Loucy (cell line): ENCODE results near the gene USP21.

Experiments used
- H2AFZ ChIP-seq: fragments of 200-600 bp; sonication (generic); 2 replicates; pipeline ENCODE4 v1.6.0; 2016; ENCODE audit warnings: antibody characterized with exemption, mild to moderate bottlenecking, low read length, moderate library complexity
- H3F3A ChIP-seq: fragments of 200-600 bp; 2 replicates; pipeline ENCODE4 v1.6.0; 2016; ENCODE audit warnings: antibody characterized with exemption, low read depth, mild to moderate bottlenecking
- H3K27me3 ChIP-seq: fragments of 200-600 bp; sonication (generic); 2 replicates; pipeline ENCODE4 v1.6.1; 2014; ENCODE audit warnings: low read length, mild to moderate bottlenecking; ENCODE audit not compliant: insufficient read depth, poor library complexity, severe bottlenecking
- H3K36me3 ChIP-seq: fragments of 200-600 bp; sonication (generic); 2 replicates; pipeline ENCODE4 v1.6.1; 2016; ENCODE audit warnings: low read length; ENCODE audit not compliant: insufficient read depth
- H3K4me1 ChIP-seq: fragments of 200-600 bp; sonication (generic); 2 replicates; pipeline ENCODE4 v1.5.1; 2014; ENCODE audit warnings: low read length, mild to moderate bottlenecking; ENCODE audit not compliant: insufficient read depth, poor library complexity, severe bottlenecking
- H3K4me2 ChIP-seq: fragments of 200-600 bp; sonication (generic); 2 replicates; pipeline ENCODE4 v1.6.0; 2014; ENCODE audit warnings: antibody characterized with exemption, low read length, low read depth, mild to moderate bottlenecking; ENCODE audit not compliant: poor library complexity, severe bottlenecking
- H3K4me3 ChIP-seq: fragments of 200-600 bp; sonication (generic); 2 replicates; pipeline ENCODE4 v1.5.1; 2014; ENCODE audit warnings: low read length, mild to moderate bottlenecking, mixed read lengths; ENCODE audit not compliant: poor library complexity, severe bottlenecking
- H3K79me2 ChIP-seq: fragments of 200-600 bp; sonication (generic); 2 replicates; pipeline ENCODE4 v1.6.1; 2014; ENCODE audit warnings: low read length; ENCODE audit not compliant: insufficient read depth
- H3K9ac ChIP-seq: fragments of 200-600 bp; sonication (generic); 2 replicates; pipeline ENCODE4 v1.6.0; 2014; ENCODE audit warnings: mild to moderate bottlenecking, low read depth, low read length, moderate library complexity; ENCODE audit not compliant: poor library complexity, severe bottlenecking
- H3K9me2 ChIP-seq: fragments of 200-600 bp; sonication (generic); replicated peaks from 2 replicates; pipeline ENCODE4 v1.6.1; 2016; ENCODE audit warnings: low read depth, low read length, mixed read lengths
- H3K9me3 ChIP-seq: fragments of 200-600 bp; sonication (generic); 2 replicates; pipeline ENCODE4 v1.6.1; 2014; ENCODE audit warnings: mild to moderate bottlenecking, antibody characterized with exemption, low read length, low read depth; ENCODE audit not compliant: insufficient read depth
- H4K20me1 ChIP-seq: fragments of 200-600 bp; sonication (generic); 2 replicates; pipeline ENCODE4 v1.6.0; 2014; ENCODE audit warnings: antibody characterized with exemption, low read length, mild to moderate bottlenecking; ENCODE audit not compliant: insufficient read depth, poor library complexity, severe bottlenecking
- CTCF ChIP-seq: fragments of 200-600 bp; sonication (generic); conservative IDR thresholded peaks from 2 replicates; pipeline ENCODE4 v1.5.1; 2014; ENCODE audit warnings: mild to moderate bottlenecking, antibody characterized with exemption, low read length
- EZH2phosphoT487 ChIP-seq: fragments of 200-600 bp; IDR thresholded peaks from 2 replicates; pipeline ENCODE4 v1.6.1; 2018; ENCODE audit warnings: antibody characterized with exemption, mild to moderate bottlenecking, moderate library complexity, borderline replicate concordance

The USP21 gene

GRCh38 chr1:161198897-161199431 is 39.7 kb downstream of the USP21 start, which contains the start of gene ADAMTS4:
TSS of gene ADAMTS4 (minus strand) at chr1:161199054. CDS start at chr1:161198627, 427 bp downstream.
- Histone ChIP-seq H4K20me1 (no peaks in the 10 kb centered on the region), H3K79me2 (peaks cover 18% of the 10 kb centered on the region), H3K4me3 (no peak within 1 kb of the TSS), H3K27me3 (no peaks in the 10 kb centered on the region), H2AFZ (no peak within 1 kb of the TSS; the same call in 1 of the 2 replicates), H3K36me3 (no peaks in the 10 kb centered on the region), H3K9me2 (no peaks in the 10 kb centered on the region), H3K9me3 (no peaks in the 10 kb centered on the region), H3K4me2 (no peak within 1 kb of the TSS), H3K9ac (no peak within 1 kb of the TSS), H3K4me1 (peaks cover 25% of the 10 kb centered on the region), H3F3A (no peaks in the 10 kb centered on the region)
- TF ChIP-seq CTCF: no peak
- TF ChIP-seq EZH2phosphoT487: no peak

DNA sequence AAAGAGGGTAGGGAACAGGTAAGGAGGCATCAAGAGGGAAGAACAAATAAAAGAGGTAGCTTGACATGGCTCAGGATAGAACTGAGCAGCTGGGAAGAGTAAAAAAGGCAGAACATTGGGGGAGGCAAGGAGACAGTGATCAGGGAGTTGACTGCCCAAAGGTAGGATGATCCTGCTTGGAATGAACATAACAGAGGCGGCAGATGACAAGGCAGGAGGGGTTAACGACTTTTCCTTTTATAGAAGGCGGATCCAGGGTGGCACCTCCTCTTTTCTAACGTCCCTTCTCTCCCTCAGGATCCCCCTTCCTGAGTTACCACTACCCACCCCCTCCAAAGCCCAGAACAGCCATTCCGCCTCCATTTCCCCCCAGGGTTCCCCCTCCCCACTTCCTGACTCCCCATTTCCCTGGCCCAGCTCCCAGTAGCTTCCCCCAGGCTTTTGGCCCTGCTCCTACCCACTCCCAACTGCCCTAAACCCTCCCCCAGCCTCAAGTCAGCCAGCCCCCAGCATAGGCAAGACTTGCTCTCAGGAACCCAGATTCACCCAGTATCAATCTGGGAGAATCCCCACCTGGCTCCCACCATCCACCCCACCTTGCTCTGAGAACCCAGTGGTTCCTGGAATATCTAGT is 40.3 kb downstream of the USP21 start:
- Histone ChIP-seq H3K9me2 (no peaks in the 10 kb centered on the region), H3K4me1 (peaks cover 27% of the 10 kb centered on the region), H3K79me2 (peaks cover 24% of the 10 kb centered on the region), H3F3A (no peaks in the 10 kb centered on the region), H3K4me3 (no peak overlapping the region), H4K20me1 (no peaks in the 10 kb centered on the region), H3K9me3 (no peaks in the 10 kb centered on the region), H3K27me3 (no peaks in the 10 kb centered on the region), H2AFZ (no peak overlapping the region), H3K9ac (no peak overlapping the region), H3K4me2 (no peak overlapping the region), H3K36me3 (no peaks in the 10 kb centered on the region)
- TF ChIP-seq EZH2phosphoT487: no peak
- TF ChIP-seq CTCF: no peak

- peaks cover 27% of the 10 kb centered on the region for H3K79me2 ChIP-seq
- H2AFZ ChIP-seq: peak overlapping the region; percentile 68
- H3K4me1 ChIP-seq: peaks cover 31% of the 10 kb centered on the region
- no peaks in the 10 kb centered on the region for H3K36me3 ChIP-seq
- no peaks in the 10 kb centered on the region for H3K27me3 ChIP-seq
- TF ChIP-seq CTCF (no peak), EZH2phosphoT487 (no peak)
- H3K4me2 ChIP-seq: no peak overlapping the region
- no peaks in the 10 kb centered on the region for H4K20me1 ChIP-seq
- H3K9ac ChIP-seq: no peak overlapping the region
- H3K9me3 ChIP-seq: no peaks in the 10 kb centered on the region
- H3K4me3 ChIP-seq: no peak overlapping the region
- H3F3A ChIP-seq: no peaks in the 10 kb centered on the region
- H3K9me2 ChIP-seq: no peaks in the 10 kb centered on the region
Observed at GRCh38 chr1:161200421-161200991, 41.2 kb downstream of the USP21 start.
